OCI-LY3 (cell line): ENCODE measurements around the gene ARHGAP23.
"Not testable (repeated sequence)": the region's sequence is repeated elsewhere in the genome, so short reads cannot be mapped to it uniquely, and the experiment has no call there.

Experiments used
- CTCF ChIP-seq: fragments of 200-600, 300-600 bp; sonication (generic); IDR thresholded peaks from 2 replicates; pipeline ENCODE4 v1.5.1; 2014; ENCODE audit warnings: antibody characterized with exemption, low read length, low read depth
- EZH2phosphoT487 ChIP-seq: fragments of 200-600 bp; shearing (Covaris generic); IDR thresholded peaks from 2 replicates; pipeline ENCODE4 v1.6.1; 2018; ENCODE audit warnings: antibody characterized with exemption, mixed run types, low read depth

GRCh38 chr17:38491346-38492066 lies 63.2 kb downstream of the ARHGAP23 start:
- TF ChIP-seq CTCF, EZH2phosphoT487: not testable (repeated sequence)
